Measurements from ENCODE around the gene ZNF575.

ZNF575 gene

DNA sequence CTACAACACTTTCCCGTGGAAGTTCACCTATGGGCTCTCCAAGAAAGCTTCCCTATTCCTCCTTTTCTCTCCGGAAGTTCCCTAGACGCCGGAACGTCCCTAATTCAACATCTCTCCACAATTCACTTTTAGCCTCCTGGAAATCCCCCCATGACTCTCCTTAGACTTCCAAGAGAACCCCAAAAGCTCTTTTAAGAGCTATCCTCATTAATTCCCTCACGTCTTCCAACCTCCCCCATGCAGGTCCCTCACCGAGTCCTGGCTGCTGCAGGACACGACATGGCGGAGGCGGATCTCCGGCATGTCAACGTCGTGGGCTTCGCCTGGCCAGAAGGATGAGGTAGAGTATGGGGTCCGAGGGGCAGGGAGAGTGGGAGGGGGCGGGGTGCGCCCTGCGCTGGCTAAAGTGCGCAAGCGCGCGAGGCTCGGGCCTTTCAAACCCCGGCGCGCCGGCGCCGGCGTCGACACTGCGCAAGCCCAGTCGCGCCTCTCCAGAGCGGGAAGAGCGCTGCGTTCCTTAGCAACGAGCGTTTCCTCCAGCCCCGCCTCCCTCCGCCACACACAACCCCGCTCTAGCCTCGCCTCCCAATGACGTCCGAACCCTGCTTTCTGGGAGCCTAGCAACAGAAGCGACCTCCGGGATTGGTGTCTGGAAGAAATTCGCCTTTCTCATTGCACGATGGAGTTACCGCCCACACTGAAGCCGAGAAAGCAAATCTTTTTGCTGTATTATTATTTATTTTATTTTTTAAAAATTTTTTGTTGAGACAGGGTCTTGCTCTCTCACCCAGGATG lies 42.4 kb downstream of the ZNF575 start, which contains the start of the genes PINLYP and XRCC1:
TSS of gene PINLYP (plus strand) at position 646 of the 795 bp plus-strand sequence. CDS start 1,391 bp downstream, outside the sequence.
TSS of gene XRCC1 (minus strand) at position 372 of the 795 bp plus-strand sequence. CDS start at position 303, 69 bp downstream.
- peak; percentile 93 for DNase-seq

DNA sequence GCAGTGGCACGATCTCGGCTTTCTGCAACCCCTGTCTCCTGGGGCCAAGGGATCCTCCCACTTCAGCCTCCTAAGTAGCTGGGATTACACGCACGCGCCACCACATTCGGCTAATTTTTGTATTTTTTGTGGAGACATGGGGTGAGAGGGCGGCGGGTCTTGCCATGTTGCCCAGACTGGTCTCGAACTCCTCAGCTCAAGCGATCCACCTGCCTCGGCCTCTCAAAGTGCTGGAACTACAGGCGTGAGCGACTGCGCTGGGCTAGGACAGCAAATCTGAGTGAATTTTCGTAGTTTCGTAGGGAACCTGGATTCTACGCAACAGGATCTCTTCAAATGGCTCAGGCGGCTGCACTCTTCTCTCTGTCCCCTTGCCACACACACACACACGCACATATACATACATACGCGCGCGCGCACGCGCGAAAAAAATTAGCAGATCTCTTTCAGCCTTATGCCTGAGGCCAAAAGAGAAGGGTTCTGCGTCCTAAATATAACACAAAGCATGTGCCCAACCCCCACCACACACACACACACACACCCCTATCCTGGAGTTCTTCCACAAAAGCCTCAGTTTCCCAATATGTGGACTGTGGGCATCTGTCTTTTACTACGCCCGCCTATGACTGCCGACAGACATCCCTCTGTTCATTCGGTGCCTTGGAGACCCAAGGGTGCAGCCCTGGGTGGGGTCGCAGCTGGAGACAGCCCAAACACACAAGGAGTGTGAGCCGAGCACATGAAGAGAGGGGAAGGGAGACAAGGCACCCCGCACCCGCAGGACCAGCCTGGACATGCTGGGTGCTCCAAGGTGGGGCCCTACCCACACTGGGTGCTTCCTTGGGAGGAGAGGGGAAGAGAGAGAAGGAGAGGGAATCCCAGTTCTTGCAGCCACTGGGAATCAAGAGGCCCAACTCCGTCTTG lies 43.2 kb downstream of the ZNF575 start:
- no peak for DNase-seq

DNA sequence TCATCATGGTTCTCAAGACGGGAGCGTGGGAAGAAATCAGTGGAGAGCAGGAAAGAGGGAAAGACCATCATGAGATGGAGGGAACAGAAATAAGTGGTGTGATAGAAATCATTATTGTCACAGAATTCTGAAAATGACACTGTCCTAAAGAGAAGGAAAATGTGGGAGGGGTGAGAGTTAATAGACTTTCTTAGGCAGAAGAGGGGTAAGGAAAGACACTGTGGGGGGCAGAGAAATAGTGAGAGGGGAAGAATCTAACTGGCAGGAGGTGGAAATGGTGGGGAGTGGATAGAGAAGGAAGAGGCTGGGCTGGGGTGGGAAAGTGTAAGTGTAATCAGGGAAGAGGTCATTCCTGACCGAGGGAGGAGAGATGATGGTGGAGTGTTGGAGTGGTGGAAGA lies 45.8 kb downstream of the ZNF575 start:
- DNase-seq: no peak

DNA sequence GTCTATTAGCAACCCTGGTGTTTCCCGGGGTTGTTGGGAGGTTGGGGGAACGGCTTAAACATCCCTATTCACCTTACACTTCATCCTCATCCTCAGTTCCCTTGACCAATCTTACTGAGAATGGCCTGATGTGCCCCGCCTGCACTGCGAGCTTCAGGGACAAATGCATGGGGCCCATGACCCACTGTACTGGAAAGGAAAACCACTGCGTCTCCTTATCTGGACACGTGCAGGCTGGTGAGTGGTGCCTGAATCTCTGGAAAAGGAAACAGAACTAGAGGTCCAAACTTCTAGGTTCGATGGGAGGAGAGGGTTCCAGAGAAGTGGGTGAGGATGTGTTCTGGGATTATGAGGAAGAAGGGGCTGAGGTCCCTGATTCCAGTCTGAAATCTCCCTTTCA lies 48.5 kb downstream of the ZNF575 start:
- no peak for DNase-seq

DNA sequence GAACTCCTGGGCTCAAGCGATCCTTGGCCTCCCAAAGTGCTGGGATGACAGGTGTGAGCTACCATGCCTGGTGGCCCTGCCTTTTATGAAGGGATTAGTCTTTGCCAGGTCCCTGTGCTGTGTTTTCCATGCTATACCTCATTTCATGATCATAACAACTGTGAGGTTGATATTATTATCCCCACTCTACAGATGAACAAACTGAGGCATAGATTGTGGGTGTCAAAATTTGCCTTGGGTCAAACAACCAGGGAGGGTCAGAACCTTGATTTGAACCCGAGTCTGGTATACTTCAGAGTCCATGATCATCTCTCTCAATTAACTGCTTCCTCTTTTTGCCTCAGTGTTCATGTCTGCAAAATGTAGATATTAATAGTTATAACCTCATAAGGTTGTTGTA lies 49.5 kb downstream of the ZNF575 start:
- DNase-seq: no peak

DNA sequence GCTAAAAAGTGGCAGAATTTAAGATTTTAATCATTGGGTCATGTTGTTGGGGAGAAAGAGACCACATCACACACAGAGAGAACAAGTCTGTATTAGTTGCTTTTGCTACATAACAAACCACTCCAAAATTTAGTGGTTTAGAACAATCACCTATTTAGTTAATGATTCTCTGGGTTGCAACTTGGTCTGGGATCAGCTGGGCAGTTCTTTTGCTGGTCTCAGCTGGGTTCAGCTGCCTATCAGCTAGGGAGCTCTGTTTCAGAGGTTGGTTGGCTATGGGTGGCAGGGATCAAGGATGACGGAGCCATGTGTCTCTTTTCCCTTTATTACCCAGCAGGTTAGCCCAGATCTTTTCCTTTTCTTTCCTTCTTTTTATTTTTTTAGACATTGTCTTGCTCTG lies 51.5 kb downstream of the ZNF575 start:
- DNase-seq: no peak
